HL-60 (cell line): Measurements from ENCODE around the gene TTC28.

Experiments
- GABPA ChIP-seq: IDR thresholded peaks from 2 replicates; pipeline ENCODE4 v1.6.1; 2012; ENCODE audit warnings: low read depth
- POLR2AphosphoS5 ChIP-seq: IDR thresholded peaks from 2 replicates; pipeline ENCODE4 v1.6.1; 2012; ENCODE audit warnings: low read depth
- TF ChIP-seq, protein P1 (sequence below): IDR thresholded peaks from one replicate; pipeline ENCODE4 v1.5.1; 2011; ENCODE audit warnings: low read length, control low read depth, inconsistent platforms; ENCODE audit not compliant: insufficient read depth

- TF ChIP-seq GABPA (no peak), POLR2AphosphoS5 (no peak)
- TF ChIP-seq, protein P1, sequence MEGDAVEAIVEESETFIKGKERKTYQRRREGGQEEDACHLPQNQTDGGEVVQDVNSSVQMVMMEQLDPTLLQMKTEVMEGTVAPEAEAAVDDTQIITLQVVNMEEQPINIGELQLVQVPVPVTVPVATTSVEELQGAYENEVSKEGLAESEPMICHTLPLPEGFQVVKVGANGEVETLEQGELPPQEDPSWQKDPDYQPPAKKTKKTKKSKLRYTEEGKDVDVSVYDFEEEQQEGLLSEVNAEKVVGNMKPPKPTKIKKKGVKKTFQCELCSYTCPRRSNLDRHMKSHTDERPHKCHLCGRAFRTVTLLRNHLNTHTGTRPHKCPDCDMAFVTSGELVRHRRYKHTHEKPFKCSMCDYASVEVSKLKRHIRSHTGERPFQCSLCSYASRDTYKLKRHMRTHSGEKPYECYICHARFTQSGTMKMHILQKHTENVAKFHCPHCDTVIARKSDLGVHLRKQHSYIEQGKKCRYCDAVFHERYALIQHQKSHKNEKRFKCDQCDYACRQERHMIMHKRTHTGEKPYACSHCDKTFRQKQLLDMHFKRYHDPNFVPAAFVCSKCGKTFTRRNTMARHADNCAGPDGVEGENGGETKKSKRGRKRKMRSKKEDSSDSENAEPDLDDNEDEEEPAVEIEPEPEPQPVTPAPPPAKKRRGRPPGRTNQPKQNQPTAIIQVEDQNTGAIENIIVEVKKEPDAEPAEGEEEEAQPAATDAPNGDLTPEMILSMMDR = no peak
These were observed 40.3 kb downstream of the TTC28 start for GRCh38 chr22:28639321-28639720.
